ENCODE data around the gene PCYOX1L. TPM values are rescaled to one million over a fixed set of nuclear protein-coding genes. Genes with fewer than 3 reads are reported as not detected.
"Not testable (repeated sequence)": the region's sequence is repeated elsewhere in the genome, so short reads cannot be mapped to it uniquely, and the experiment has no call there.

PCYOX1L gene
- total RNA-seq, 1 experiment from 2014 or later = 29.9 TPM

DNA sequence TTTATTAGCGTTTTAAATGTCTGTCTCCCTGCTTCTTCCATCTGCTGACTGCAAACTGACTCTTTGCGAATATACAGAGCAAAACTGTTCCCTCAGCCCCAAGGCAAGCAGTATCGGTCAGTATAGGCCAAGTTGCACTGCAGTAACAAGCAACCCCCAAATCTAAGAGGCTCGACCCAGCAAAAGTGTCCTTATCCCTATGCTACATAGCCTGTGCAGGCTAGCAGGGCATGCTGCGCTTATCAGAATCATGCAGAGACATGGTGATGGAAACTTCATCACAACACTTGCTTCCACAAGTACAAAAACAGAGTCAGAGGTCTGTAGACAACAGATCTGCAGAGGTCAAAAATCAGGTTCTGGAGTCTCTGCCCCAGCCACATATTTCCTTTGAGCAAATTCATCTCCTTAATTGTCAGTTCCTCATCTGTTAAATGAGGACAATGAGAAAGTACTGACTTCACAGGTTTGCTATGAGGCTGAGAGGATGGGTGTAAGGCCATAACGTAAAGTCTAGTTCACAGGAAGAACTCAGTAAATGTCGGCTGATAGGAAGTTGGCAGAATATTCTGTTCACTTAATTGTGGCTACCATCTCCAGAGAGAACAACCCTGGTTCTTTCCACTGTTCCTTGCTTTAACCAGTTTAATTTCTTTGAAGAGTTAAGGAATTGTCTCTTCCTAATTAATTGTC is 30.8 kb downstream of the PCYOX1L start:
- intact Hi-C loops (cut with micrococcal nuclease; ENCODE audit: unreplicated experiment) = no loop called here
- Mint-ChIP-seq H3K9me3 (ENCODE audit: low read depth, unreplicated experiment) (peaks cover 2% of the 10 kb centered on the region), H3K27me3 (ENCODE audit: unreplicated experiment) (no peaks in the 10 kb centered on the region), H3K4me3 (ENCODE audit: low read depth, unreplicated experiment) (no peak overlapping the region), H3K36me3 (ENCODE audit: insufficient read depth, unreplicated experiment) (no peaks in the 10 kb centered on the region), H3K4me1 (ENCODE audit: low read depth, unreplicated experiment) (no peaks in the 10 kb centered on the region), H3K27ac (ENCODE audit: unreplicated experiment) (no peak overlapping the region)
- no peak for DNase-seq
- BruUV-seq (replicated peaks) = no TSS peak
- CTCF ChIA-PET = no interaction called here
- TF ChIP-seq, protein P1, sequence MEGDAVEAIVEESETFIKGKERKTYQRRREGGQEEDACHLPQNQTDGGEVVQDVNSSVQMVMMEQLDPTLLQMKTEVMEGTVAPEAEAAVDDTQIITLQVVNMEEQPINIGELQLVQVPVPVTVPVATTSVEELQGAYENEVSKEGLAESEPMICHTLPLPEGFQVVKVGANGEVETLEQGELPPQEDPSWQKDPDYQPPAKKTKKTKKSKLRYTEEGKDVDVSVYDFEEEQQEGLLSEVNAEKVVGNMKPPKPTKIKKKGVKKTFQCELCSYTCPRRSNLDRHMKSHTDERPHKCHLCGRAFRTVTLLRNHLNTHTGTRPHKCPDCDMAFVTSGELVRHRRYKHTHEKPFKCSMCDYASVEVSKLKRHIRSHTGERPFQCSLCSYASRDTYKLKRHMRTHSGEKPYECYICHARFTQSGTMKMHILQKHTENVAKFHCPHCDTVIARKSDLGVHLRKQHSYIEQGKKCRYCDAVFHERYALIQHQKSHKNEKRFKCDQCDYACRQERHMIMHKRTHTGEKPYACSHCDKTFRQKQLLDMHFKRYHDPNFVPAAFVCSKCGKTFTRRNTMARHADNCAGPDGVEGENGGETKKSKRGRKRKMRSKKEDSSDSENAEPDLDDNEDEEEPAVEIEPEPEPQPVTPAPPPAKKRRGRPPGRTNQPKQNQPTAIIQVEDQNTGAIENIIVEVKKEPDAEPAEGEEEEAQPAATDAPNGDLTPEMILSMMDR (IDR thresholded peaks at IDR 0.05; ENCODE audit: unreplicated experiment) = no peak

DNA sequence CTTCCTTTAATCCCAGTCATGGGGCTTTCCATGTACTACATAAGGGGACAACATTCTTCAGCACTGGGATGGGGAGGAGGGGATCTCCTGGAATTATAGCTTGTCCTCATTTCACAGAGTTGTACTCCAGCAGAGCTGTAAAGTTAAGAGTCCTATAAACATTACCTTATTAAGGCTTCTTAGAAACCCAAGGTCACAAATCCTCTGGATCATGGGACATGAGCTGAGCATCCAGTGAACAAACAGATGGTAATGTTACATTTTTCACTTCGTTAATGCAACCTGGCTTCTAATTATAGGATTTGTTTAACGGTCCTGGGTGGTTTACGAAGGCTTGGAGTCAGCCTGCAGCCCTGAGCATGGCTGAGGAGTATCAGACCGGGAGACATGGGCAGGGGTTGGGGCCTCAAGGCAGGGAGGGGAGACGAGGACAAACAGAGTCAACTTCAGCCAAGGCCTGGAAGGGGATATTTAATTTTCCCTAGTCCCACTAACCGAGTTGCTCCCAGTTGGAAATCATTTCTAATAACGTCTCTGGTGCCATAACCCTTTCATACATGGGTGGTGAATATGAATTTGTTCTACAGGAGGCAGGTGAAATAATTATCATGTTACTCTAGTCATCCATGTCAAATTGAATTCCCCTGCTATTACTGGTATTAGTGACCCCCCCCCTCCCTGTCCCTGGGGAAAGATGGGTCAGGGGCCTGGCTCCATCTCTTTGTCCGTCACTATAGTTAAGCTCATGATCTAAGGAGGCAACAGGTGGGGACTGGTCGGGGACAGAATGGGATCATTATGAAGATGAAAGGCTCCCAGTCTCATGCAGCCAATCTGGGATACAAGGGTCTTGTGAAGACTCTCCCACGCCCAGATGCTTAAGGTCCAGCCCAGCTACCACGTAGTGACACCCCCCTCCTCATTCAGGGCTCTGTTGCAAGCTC is 32.0 kb downstream of the PCYOX1L start:
- CTCF ChIA-PET = interaction anchor here (0.7 to 0.9 kb wide), 3 partner anchors 13 to 68 kb away, joined by 3 read pairs; no protein-coding TSS in a partner anchor
- TF ChIP-seq, protein P1 (IDR thresholded peaks at IDR 0.05; ENCODE audit: unreplicated experiment) = no peak
- no TSS peak for BruUV-seq (replicated peaks)
- Mint-ChIP-seq H3K9me3 (ENCODE audit: low read depth, unreplicated experiment) (peaks cover 2% of the 10 kb centered on the region), H3K27ac (ENCODE audit: unreplicated experiment) (no peak overlapping the region), H3K36me3 (ENCODE audit: insufficient read depth, unreplicated experiment) (no peaks in the 10 kb centered on the region), H3K4me1 (ENCODE audit: low read depth, unreplicated experiment) (no peaks in the 10 kb centered on the region), H3K4me3 (ENCODE audit: low read depth, unreplicated experiment) (no peak overlapping the region), H3K27me3 (ENCODE audit: unreplicated experiment) (no peaks in the 10 kb centered on the region)
- no peak for DNase-seq
- intact Hi-C loops (cut with micrococcal nuclease; ENCODE audit: unreplicated experiment) = no loop called here

DNA sequence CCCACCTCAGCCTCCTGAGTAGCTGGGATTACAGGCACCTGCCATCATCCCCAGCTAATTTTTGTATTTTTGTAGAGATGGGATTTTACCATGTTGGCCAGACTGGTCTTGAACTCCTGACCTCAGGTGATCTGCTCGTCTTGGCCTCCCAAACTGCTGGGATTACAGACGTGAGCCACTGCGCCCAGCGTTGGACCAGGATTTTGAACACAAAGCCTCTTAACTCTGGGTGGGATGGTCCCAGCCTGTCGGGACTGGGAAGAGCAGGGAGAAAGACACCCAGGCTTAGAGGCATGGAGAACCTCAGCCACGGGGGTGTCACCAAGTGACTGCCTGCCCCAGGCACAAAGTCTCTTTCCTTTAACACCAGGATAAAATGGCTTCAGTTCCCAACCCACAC is 33.2 kb downstream of the PCYOX1L start:
- intact Hi-C loops (cut with micrococcal nuclease; ENCODE audit: unreplicated experiment); BruUV-seq (replicated peaks); H3K4me1 Mint-ChIP-seq (ENCODE audit: low read depth, unreplicated experiment); H3K9me3 Mint-ChIP-seq (ENCODE audit: low read depth, unreplicated experiment); H3K36me3 Mint-ChIP-seq (ENCODE audit: insufficient read depth, unreplicated experiment); H3K27me3 Mint-ChIP-seq (ENCODE audit: unreplicated experiment); DNase-seq; H3K4me3 Mint-ChIP-seq (ENCODE audit: low read depth, unreplicated experiment); H3K27ac Mint-ChIP-seq (ENCODE audit: unreplicated experiment): not testable (repeated sequence)
- CTCF ChIA-PET = interaction anchor here (0.7 kb wide), 1 partner anchor 220 kb away, joined by 3 read pairs; no protein-coding TSS in a partner anchor

DNA sequence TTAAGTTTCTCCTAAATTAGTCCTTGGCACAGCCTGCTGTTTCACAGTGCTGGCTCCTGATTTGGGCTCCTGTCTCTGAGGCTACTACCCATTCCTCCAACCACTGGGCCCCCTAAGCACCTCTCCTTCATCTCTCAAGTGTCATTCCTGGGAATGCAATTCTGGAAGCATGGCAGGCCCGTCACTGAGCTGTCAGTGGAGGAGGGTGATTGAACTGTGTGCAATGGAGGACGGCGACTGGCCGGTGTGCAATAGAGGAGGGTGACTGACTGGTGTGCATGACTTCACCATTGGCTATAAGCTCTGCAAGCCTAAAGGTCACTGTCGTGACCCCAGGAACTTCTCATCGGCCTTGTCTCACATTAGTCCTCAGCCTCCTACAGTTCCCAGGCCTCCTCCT is 33.7 kb downstream of the PCYOX1L start:
- H3K27ac Mint-ChIP-seq (ENCODE audit: unreplicated experiment) = no peak overlapping the region
- CTCF ChIA-PET = interaction anchor here (0.6 kb wide), 1 partner anchor 49 kb away, joined by 9 read pairs; no protein-coding TSS in a partner anchor
- H3K9me3 Mint-ChIP-seq (ENCODE audit: low read depth, unreplicated experiment) = peaks cover 2% of the 10 kb centered on the region
- H3K4me3 Mint-ChIP-seq (ENCODE audit: low read depth, unreplicated experiment) = no peak overlapping the region
- H3K4me1 Mint-ChIP-seq (ENCODE audit: low read depth, unreplicated experiment) = no peaks in the 10 kb centered on the region
- BruUV-seq (replicated peaks) = no TSS peak
- TF ChIP-seq, protein P1 (IDR thresholded peaks at IDR 0.05; ENCODE audit: unreplicated experiment) = no peak
- no peak for DNase-seq
- no peaks in the 10 kb centered on the region for H3K36me3 Mint-ChIP-seq (ENCODE audit: insufficient read depth, unreplicated experiment)
- no peaks in the 10 kb centered on the region for H3K27me3 Mint-ChIP-seq (ENCODE audit: unreplicated experiment)
- intact Hi-C loops (cut with micrococcal nuclease; ENCODE audit: unreplicated experiment) = no loop called here

Data from Calu3 (cell line).